ENCODE measurements around the gene NPAS1. TPM values are rescaled to one million over a fixed set of nuclear protein-coding genes. Genes with fewer than 3 reads are reported as not detected.

The NPAS1 gene
- polyA plus RNA-seq, 1 donor (not counting 4 experiments of a cell fraction or from before 2014, with no cell fraction given) = 0.42 TPM

- dilution Hi-C loops (cut with MboI; ENCODE audit: extremely low pct_ligation_motif_present, low sequenced_read_pairs) = no loop called here
- peaks cover 2% of the 10 kb centered on the region for H3K79me2 ChIP-seq (ENCODE audit: control insufficient read depth, insufficient read depth, low read length)
- DNase-seq (ENCODE audit: low read depth, low spot score) (no peak), FAIRE-seq (no peak)
- no peaks in the 10 kb centered on the region for H3K27me3 ChIP-seq (ENCODE audit: control insufficient read depth, extremely low read depth, insufficient read depth, low read length)
- no peak overlapping the region for H2AFZ ChIP-seq (ENCODE audit: control insufficient read depth, low read length)
- H3K9me3 ChIP-seq (ENCODE audit: control insufficient read depth, low read depth, low read length) = no peaks in the 10 kb centered on the region
- peaks cover 4% of the 10 kb centered on the region for H4K20me1 ChIP-seq (ENCODE audit: control insufficient read depth, extremely low read depth, insufficient read depth, low read length)
- no peak overlapping the region for H3K4me2 ChIP-seq (ENCODE audit: control insufficient read depth, extremely low read depth, insufficient read depth, low read depth, low read length)
- H3K9ac ChIP-seq (ENCODE audit: control insufficient read depth, extremely low read depth, insufficient read depth, low read length) = no peak overlapping the region
- no peak overlapping the region for H3K4me3 ChIP-seq (ENCODE audit: control insufficient read depth in 2 of 3, extremely low read depth in 1 of 3, insufficient read depth in 2 of 3, low read depth in 1 of 3, low read length in 3 of 3)
- no peaks in the 10 kb centered on the region for H3K9me1 ChIP-seq (ENCODE audit: control insufficient read depth, extremely low read depth, insufficient read depth, low read length)
- no peak for TF ChIP-seq CTCF (optimal IDR thresholded peaks at IDR 0.05 in 1 of 3, IDR thresholded peaks at IDR 0.05 in 1 of 3, conservative IDR thresholded peaks at IDR 0.05 in 1 of 3; ENCODE audit: extremely low read depth in 1 of 3, insufficient read depth in 2 of 3, low read length in 3 of 3)
- TF ChIP-seq EZH2 (IDR thresholded peaks at IDR 0.05; ENCODE audit: low read length) = no peak
- peaks cover 3% of the 10 kb centered on the region for H3K4me1 ChIP-seq (ENCODE audit: control insufficient read depth, extremely low read depth, insufficient read depth, low read length)
- H3K36me3 ChIP-seq (ENCODE audit: control insufficient read depth in 2 of 2, extremely low read depth in 1 of 2, insufficient read depth in 2 of 2, low read length in 2 of 2) = peaks cover 31 to 41% of the 10 kb centered on the region in 2 experiments
- no peak overlapping the region for H3K27ac ChIP-seq (ENCODE audit: control insufficient read depth, insufficient read depth, low read length)
These were observed 47.0 kb downstream of the NPAS1 start for GRCh38 chr19:47066376-47067214.

- H3K4me3 ChIP-seq (ENCODE audit: control insufficient read depth in 2 of 3, extremely low read depth in 1 of 3, insufficient read depth in 2 of 3, low read depth in 1 of 3, low read length in 3 of 3) = no peak overlapping the region
- peaks cover 37 to 45% of the 10 kb centered on the region in 2 experiments for H3K36me3 ChIP-seq (ENCODE audit: control insufficient read depth in 2 of 2, extremely low read depth in 1 of 2, insufficient read depth in 2 of 2, low read length in 2 of 2)
- dilution Hi-C loops (cut with MboI; ENCODE audit: extremely low pct_ligation_motif_present, low sequenced_read_pairs) = no loop called here
- no peak overlapping the region for H3K27ac ChIP-seq (ENCODE audit: control insufficient read depth, insufficient read depth, low read length)
- H2AFZ ChIP-seq (ENCODE audit: control insufficient read depth, low read length) = no peak overlapping the region
- DNase-seq (ENCODE audit: low read depth, low spot score) (no peak), FAIRE-seq (no peak)
- H3K9ac ChIP-seq (ENCODE audit: control insufficient read depth, extremely low read depth, insufficient read depth, low read length) = no peak overlapping the region
- no peaks in the 10 kb centered on the region for H3K9me1 ChIP-seq (ENCODE audit: control insufficient read depth, extremely low read depth, insufficient read depth, low read length)
- TF ChIP-seq CTCF (optimal IDR thresholded peaks at IDR 0.05 in 1 of 3, IDR thresholded peaks at IDR 0.05 in 1 of 3, conservative IDR thresholded peaks at IDR 0.05 in 1 of 3; ENCODE audit: extremely low read depth in 1 of 3, insufficient read depth in 2 of 3, low read length in 3 of 3) (no peak), EZH2 (IDR thresholded peaks at IDR 0.05; ENCODE audit: low read length) (no peak)
- no peaks in the 10 kb centered on the region for H3K27me3 ChIP-seq (ENCODE audit: control insufficient read depth, extremely low read depth, insufficient read depth, low read length)
- H3K79me2 ChIP-seq (ENCODE audit: control insufficient read depth, insufficient read depth, low read length) = peaks cover 2% of the 10 kb centered on the region
- no peak overlapping the region for H3K4me2 ChIP-seq (ENCODE audit: control insufficient read depth, extremely low read depth, insufficient read depth, low read depth, low read length)
- H3K4me1 ChIP-seq (ENCODE audit: control insufficient read depth, extremely low read depth, insufficient read depth, low read length) = peaks cover under 1% of the 10 kb centered on the region
- peaks cover 4% of the 10 kb centered on the region for H4K20me1 ChIP-seq (ENCODE audit: control insufficient read depth, extremely low read depth, insufficient read depth, low read length)
- no peaks in the 10 kb centered on the region for H3K9me3 ChIP-seq (ENCODE audit: control insufficient read depth, low read depth, low read length)
These were observed 47.7 kb downstream of the NPAS1 start for GRCh38 chr19:47067215-47067847.
